ENCODE results near the gene FAIM2.

Gene FAIM2

DNA sequence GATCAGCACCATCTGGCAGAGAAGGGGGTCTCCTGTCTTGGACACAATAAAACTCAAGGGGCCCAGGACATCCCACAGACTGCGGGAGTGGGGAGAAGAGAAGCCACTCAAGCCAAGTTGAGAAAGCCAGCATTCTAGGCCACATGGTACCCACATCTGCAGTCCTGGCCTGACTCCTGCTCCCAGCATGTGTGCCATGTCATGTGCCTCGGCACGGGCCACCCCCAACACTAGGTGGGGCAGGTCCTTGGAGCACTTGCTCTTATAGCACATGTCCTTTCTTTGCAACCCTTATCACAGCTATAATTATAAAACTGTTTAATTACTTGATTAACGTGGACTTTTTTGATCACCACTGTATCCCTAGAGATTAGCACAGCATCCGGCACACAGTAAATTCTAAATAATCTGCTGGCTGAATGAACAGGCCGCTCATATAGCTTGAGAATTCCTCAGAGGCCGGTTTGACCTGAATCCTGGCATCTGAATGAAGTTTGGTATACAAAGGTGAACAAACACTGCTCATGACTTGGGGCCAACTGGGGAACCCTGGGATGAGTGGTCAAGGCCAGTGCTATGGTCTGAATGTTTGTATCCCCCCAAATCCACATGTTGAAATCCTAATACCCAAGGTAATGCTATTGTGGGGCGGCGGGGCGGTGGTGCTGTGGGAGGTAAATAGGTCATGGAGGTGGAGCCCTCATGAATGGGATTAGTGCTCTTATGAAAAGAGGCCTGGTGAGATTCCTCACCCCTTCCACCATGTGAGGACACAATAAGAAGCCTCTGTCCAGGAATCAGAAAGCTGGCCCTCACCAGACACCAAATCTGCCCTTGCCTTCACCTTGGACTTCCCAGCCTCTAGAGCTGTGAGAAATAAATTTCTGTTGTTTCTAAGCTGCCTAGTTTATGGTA, 82.1 kb downstream of the FAIM2 start:
- DNase-seq = no peak

DNA sequence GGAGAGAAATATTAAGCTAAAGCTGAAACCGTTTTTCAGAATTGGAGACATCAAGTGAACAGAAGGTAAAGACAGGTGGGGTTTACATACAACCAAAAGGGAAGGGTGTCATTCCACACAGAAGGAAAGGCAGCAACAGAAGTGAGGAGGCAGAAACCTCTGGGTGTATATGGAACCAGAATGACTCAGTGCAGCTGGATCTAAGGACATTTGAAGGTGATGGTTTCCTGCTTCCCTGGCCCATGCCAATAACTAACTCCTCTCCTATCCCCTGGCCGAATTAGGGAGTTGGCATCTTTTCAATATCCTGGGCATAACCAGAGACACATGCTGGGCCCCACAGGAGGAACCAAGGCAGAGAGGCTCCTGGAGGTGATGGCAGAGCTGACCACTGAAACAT, 83.9 kb downstream of the FAIM2 start:
- DNase-seq = no peak

DNA sequence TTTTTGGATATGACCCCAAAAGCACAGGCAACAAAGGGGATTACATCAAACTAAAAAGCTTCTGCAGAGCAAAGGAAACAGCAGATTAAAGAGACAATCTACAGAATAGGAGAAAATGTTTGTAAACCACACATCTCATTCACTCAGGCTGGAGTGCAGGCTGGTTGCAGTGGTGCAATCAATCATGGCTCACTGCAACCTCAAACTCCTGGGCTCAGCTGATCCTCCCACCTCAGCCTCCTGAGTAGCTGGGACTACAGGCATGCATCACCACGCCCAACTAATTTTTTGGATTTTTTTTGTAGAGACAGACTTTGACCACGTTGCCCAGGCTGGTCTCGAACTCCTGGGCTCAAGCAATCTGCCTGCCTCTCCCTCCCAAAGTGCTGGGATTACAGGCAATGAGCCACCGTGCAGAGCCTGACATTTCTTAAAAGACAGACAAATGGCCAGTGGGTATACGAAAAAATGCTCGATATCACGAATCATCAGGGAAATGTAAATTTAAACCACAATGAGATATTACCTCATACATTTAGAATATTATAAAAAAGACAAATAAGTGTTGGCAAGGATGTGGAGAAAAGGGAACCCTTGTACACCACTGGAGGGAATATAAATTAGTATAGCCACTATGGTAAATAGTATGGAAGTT, 85.3 kb downstream of the FAIM2 start:
- no peak for DNase-seq
